Heart left ventricle (tissue), 13 donors: ENCODE data around the gene URGCP.

Source experiments
- POLR2A ChIP-seq, 2 donors: fragments of 450-650 bp; IDR thresholded peaks; one replicate each; pipeline ENCODE4 v1.6.1; 2017; ENCODE audit warnings: antibody characterized with exemption in 2 of 2, mild to moderate bottlenecking in 2 of 2, moderate library complexity in 2 of 2
- TF ChIP-seq, protein P1 (sequence below), 12 donors: fragments of 200-600 bp; sonication (generic) in 4 of 12; IDR thresholded peaks; one replicate each; pipeline versions ENCODE4 v1.5.0 to v1.8.0; 2018 to 2022; ENCODE audit warnings: antibody characterized with exemption in 12 of 12, mild to moderate bottlenecking in 5 of 12
- donor health status: ischemic (EF 13 %, LVEDD 7.1; RV severe dilation, severe dysfunction).
- donor health status: DM: no; HTN: yes; CAD: no.
- donor health status: DM: no; HTN: no; CAD: no.
- donor health status: ischemic (EF 25% LVEDD 6.9; RV normal size, moderate dysfunction).
- donor health status: ischemic (EF 25% LVEDD 5.7; RV mildly dilated, moderate dysfunction).
- donor health status: ischemic (EF 35%, LVEDD 5.7; RV mildly dilated, moderate dysfunction).
- donor health status: nonischemic (EF 11% LVEDD 7.7; RV severe dilation, severe dysfunction).
- donor health status: DM: yes; HTN: yes; CAD: no.
- donor health status: PGD.
- donor health status: ischemic (EF 29% LVEDD 5.4; RV normal size, mild dysfunction).
- donor health status: nonischemic (EF 23%, LVEDD 6.1; RV moderate dilation, normal function).

DNA sequence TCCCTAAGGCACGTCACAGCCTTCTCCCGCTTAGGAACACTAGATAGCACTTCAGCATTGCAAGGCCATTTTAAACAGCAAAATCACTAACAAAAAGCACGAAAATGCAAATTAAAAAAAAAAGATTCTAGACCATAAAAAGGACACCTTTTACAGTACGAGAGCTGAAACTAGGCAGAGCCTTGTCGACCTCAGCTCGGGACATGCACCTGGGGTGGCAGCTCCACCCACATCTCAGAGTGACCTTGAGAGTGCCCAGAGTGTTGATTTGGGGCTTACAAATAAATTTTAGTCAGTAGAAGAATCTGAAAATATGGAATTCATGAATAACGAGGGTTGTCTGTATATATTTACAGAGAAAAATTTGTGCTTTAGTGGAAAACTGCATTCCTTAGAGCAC lies 38.2 kb downstream of the URGCP start:
- no peak for TF ChIP-seq POLR2A (IDR thresholded peaks at IDR 0.05)
- TF ChIP-seq, protein P1, sequence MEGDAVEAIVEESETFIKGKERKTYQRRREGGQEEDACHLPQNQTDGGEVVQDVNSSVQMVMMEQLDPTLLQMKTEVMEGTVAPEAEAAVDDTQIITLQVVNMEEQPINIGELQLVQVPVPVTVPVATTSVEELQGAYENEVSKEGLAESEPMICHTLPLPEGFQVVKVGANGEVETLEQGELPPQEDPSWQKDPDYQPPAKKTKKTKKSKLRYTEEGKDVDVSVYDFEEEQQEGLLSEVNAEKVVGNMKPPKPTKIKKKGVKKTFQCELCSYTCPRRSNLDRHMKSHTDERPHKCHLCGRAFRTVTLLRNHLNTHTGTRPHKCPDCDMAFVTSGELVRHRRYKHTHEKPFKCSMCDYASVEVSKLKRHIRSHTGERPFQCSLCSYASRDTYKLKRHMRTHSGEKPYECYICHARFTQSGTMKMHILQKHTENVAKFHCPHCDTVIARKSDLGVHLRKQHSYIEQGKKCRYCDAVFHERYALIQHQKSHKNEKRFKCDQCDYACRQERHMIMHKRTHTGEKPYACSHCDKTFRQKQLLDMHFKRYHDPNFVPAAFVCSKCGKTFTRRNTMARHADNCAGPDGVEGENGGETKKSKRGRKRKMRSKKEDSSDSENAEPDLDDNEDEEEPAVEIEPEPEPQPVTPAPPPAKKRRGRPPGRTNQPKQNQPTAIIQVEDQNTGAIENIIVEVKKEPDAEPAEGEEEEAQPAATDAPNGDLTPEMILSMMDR (IDR thresholded peaks at IDR 0.05): no peak
